Fibroblast of pulmonary artery (primary cell): Measurements from ENCODE around the gene TM4SF1.
A peak's percentile ranks its signal among the peaks of the same experiment; 100 is the strongest.
"Not testable (repeated sequence)": the region's sequence is repeated elsewhere in the genome, so short reads cannot be mapped to it uniquely, and the experiment has no call there.

Experiments
- DNase-seq: peaks from one replicate; pipeline ENCODE4 v3.0.0-alpha.2; 2010; ENCODE audit warnings: low read depth
- H3K4me3 ChIP-seq: replicated peaks from 2 replicates; pipeline ENCODE4 v1.5.1; 2011; ENCODE audit warnings: low read depth, mild to moderate bottlenecking, control low read depth, low read length, moderate library complexity
- TF ChIP-seq, protein P1 (sequence below): IDR thresholded peaks from 2 replicates; pipeline ENCODE4 v1.5.1; 2011; ENCODE audit warnings: mild to moderate bottlenecking, control low read depth, low read length, inconsistent platforms; ENCODE audit errors: missing control alignments

The TM4SF1 gene

DNA sequence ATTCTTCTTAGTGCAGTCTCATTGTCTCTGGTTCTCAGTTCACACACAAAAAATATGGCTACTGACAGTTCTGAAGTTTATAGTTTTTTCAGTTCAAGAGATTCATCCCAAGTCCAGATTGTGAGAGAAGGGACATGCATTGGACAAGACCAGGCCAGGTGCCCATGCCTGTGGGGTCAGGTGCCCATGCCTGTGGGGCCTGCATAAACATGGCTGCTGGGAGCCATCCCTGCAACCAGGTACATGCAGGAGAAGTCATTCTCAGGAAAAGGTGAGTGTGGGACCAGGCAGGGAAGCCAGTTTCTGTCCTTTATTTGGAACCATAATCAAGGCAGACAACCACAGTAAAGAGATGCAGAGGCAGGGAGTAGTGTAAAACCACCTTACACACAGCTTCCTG is 6.3 kb upstream of the TM4SF1 start:
- TF ChIP-seq, protein P1, sequence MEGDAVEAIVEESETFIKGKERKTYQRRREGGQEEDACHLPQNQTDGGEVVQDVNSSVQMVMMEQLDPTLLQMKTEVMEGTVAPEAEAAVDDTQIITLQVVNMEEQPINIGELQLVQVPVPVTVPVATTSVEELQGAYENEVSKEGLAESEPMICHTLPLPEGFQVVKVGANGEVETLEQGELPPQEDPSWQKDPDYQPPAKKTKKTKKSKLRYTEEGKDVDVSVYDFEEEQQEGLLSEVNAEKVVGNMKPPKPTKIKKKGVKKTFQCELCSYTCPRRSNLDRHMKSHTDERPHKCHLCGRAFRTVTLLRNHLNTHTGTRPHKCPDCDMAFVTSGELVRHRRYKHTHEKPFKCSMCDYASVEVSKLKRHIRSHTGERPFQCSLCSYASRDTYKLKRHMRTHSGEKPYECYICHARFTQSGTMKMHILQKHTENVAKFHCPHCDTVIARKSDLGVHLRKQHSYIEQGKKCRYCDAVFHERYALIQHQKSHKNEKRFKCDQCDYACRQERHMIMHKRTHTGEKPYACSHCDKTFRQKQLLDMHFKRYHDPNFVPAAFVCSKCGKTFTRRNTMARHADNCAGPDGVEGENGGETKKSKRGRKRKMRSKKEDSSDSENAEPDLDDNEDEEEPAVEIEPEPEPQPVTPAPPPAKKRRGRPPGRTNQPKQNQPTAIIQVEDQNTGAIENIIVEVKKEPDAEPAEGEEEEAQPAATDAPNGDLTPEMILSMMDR: no peak
- H3K4me3 ChIP-seq: no peak overlapping the region
- no peak for DNase-seq

GRCh38 chr3:149382518-149382917 is 5.1 kb upstream of the TM4SF1 start:
- TF ChIP-seq, protein P1: no peak
- no peak for DNase-seq

GRCh38 chr3:149382101-149382467 is 4.6 kb upstream of the TM4SF1 start:
- DNase-seq: peak; percentile 90
- H3K4me3 ChIP-seq: no peak overlapping the region
- TF ChIP-seq, protein P1: no peak

More at GRCh38 chr3:149382518-149382917, 5.1 kb upstream of the TM4SF1 start:
- H3K4me3 ChIP-seq: no peak overlapping the region

GRCh38 chr3:149381173-149382100 is 4.0 kb upstream of the TM4SF1 start:
- no peak for DNase-seq
- TF ChIP-seq, protein P1: no peak
- no peak overlapping the region for H3K4me3 ChIP-seq

DNA sequence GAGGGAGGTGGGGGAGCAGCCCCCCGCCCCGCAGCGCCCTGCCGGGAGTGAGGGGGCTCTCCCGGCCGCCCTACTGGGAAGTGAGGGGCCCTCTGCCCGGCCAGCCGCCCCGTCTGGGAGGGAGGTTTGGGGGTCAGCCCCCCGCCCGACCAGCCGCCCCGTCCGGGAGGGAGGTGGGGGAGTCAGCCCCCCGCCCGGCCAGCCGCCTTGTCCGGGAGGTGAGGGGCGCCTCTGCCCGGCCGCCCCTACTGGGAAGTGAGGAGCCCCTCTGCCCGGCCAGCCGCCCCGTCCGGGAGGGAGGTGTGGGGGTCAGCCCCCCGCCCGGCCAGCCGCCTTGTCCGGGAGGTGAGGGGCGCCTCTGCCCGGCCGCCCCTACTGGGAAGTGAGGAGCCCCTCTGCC is 2.8 kb upstream of the TM4SF1 start:
- not testable (repeated sequence) for H3K4me3 ChIP-seq, DNase-seq

GRCh38 chr3:149378478-149379309 is 1.2 kb upstream of the TM4SF1 start:
- no peak for DNase-seq
- no peak overlapping the region for H3K4me3 ChIP-seq
- TF ChIP-seq, protein P1: no peak

GRCh38 chr3:149376718-149377407 is 586 bp downstream of the TM4SF1 start:
- TF ChIP-seq, protein P1: no peak
- peak; percentile 57 for DNase-seq
- peak overlapping the region; percentile 71 for H3K4me3 ChIP-seq
